ENCODE measurements around the gene WLS.

DNA sequence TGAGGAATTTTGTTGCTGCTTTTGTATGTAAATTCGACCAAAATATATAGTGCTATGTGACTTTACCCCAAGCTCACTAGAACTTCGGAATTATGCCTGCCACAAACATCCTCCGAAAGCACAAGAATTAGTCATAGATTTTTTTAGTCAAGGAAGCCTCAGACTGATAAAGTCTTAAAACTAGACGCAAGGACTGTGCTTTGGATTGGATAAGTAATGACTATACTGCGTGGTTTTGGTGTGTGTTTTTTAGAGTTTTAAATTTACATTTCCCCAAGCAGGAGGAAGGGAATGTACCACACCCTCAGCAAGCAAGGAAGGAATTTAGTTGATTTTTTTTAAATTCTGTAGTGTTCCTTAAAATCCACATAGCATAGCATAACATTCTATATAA lies 10.3 kb downstream of the WLS start:
- no peak for TF ChIP-seq EP300 (IDR thresholded peaks at IDR 0.05)
- TF ChIP-seq, protein P1, sequence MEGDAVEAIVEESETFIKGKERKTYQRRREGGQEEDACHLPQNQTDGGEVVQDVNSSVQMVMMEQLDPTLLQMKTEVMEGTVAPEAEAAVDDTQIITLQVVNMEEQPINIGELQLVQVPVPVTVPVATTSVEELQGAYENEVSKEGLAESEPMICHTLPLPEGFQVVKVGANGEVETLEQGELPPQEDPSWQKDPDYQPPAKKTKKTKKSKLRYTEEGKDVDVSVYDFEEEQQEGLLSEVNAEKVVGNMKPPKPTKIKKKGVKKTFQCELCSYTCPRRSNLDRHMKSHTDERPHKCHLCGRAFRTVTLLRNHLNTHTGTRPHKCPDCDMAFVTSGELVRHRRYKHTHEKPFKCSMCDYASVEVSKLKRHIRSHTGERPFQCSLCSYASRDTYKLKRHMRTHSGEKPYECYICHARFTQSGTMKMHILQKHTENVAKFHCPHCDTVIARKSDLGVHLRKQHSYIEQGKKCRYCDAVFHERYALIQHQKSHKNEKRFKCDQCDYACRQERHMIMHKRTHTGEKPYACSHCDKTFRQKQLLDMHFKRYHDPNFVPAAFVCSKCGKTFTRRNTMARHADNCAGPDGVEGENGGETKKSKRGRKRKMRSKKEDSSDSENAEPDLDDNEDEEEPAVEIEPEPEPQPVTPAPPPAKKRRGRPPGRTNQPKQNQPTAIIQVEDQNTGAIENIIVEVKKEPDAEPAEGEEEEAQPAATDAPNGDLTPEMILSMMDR (IDR thresholded peaks at IDR 0.05), result no peak

All from ovary (tissue), 3 donors.